ENCODE measurements around the gene ZIC3.

GRCh38 chrX:137562096-137562495 lies 3.8 kb upstream of the ZIC3 start:
- TF ChIP-seq POLR2A (IDR thresholded peaks at IDR 0.05): no peak
- TF ChIP-seq CTCF (IDR thresholded peaks at IDR 0.05): no peak
